Anterior cingulate cortex (tissue), 58 donors: ENCODE measurements around the gene TTC38.
"Not testable (repeated sequence)": the region's sequence is repeated elsewhere in the genome, so short reads cannot be mapped to it uniquely, and the experiment has no call there.

Source experiments
- DNase-seq, 58 donors: peaks; one replicate each; lab custom pipeline; 2025; lab: John Stamatoyannopoulos, UW

The TTC38 gene

GRCh38 chr22:46292732-46293131, 24.9 kb downstream of the TTC38 start:
- DNase-seq = no peak

DNA sequence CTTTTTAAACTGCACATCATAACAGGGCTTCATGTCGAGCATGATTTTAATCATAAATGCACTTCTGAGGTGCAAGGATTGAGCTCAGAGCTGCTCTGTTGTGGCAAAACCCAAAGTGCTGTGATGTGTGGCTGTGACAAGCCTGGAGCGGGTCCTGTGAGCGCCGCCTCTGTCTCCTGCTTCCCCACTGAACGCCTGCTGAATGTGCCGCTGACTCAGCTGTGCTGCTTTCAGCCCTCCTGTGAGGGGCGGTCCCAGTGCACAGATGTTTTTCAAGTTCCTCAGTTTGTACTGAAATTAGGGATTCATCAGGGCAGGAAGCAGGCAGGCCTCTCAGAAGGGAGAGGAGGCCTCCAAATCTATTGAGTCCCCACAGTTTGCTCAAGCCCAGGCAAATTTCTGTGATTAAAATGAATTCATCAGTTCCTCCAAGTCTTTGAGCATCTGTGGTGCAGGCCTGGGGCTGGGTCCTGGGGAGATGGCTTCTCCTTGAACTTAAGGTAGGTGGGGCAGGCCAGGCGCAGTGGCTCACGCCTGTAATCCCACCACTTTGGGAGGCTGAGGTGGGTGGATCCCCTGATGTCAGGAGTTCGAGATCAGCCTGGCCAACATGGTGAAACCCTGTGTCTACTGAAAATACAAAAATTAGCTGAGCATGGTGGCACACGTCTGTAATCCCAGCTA, 25.9 kb downstream of the TTC38 start:
- DNase-seq = peak in 46 of 58 donors; percentile 7 to 76 (median 44)

DNA sequence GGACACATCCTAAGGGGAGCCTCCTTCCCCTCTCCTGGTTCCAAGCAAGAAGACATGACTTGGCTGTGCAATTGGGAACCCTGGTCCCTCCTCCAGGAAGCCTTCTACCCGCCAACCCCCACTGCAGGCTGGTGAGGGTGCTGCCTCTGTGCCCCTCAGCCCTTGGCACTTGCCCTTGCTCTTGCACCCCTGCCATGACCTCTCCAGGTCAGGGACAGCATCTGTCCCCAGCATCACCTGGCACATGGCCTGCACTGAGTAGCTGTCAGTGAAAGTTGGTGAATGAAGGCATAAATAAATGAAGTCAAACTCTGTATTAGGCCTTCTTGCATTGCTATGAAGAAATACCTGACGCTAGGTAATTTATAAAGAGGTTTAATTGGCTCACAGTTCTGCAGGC, 27.0 kb downstream of the TTC38 start:
- DNase-seq = no peak

DNA sequence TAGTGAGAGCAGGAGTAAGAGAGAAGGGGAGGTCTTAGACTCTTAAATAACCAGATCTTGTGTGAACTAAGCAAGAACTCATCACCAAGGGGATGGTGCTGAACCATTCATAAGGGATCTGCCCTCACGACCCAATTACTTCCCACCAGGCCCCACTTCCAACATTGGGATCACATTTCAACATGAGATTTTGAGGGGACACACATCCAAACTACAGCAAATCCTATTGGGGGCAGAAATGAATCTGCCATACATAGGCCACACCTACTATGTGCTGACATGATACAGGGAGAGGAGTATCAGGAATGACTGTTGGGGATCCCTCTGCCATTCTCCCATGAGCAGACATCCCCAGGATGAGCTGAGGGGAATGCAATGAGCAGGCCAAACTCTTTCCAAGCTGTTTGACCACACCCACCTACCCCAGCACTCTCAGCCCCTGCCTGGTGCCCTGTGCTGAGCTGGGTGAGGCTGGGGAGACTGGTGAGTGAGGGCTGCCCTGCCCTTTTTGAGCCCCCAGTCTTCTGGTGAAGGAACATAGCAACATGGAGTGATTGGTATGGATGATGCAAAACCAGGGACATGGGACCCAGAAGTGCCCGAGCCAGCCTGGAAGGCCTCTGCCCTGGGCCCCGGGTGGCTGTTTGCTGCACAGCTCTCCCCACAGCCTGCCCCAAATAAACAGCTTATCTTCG, 27.6 kb downstream of the TTC38 start:
- DNase-seq = no peak

DNA sequence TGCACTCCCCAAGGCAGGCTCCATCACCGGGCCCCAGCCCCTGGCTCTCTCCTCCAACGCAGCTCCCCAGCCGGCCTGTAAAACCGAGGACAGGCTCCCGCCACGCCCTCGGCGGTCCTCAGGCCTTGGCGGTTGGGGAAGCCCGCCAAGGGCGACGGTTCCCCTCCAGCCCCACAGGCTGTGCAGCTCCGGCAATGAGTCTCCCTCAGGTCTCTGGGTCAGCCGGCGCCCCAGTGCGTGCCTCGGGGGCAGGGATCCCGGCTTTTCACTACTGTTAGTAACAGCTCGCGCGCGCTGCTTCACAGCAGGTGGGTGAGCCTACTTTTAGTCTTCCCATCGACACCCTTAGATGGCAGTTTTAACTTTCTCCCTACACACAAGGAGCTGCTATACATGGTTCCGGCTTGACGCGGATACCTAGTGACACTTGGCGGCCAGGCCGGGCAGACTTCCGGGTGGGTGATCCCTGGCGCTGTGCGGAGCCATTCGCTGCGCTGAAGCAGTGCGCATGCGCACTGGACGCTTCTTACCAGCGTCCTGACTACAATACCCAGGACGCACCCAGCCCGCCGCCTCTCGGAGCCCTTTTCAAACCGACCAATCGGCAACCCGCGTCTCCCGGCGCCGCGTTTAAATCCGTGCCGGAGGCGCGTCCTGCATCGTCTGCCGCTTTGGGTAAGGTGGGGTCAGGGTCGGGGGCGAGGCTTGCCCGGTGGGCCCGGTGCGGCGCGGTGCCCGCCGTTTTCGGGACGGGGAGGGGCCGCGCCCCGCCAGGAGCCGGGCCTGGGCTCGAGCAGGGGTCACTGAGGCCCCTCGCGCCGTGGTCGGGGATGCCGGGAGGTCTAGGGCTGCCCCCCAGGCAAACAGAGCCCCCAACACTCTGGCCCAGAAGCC, 28.7 kb downstream of the TTC38 start, which contains the start of gene GTSE1:
Gene GTSE1, plus strand, starts transcription at position 614 of the 894 bp plus-strand sequence. CDS start 531 bp downstream, outside the sequence.
- DNase-seq = peak; percentile 42 to 99 (median 95)

DNA sequence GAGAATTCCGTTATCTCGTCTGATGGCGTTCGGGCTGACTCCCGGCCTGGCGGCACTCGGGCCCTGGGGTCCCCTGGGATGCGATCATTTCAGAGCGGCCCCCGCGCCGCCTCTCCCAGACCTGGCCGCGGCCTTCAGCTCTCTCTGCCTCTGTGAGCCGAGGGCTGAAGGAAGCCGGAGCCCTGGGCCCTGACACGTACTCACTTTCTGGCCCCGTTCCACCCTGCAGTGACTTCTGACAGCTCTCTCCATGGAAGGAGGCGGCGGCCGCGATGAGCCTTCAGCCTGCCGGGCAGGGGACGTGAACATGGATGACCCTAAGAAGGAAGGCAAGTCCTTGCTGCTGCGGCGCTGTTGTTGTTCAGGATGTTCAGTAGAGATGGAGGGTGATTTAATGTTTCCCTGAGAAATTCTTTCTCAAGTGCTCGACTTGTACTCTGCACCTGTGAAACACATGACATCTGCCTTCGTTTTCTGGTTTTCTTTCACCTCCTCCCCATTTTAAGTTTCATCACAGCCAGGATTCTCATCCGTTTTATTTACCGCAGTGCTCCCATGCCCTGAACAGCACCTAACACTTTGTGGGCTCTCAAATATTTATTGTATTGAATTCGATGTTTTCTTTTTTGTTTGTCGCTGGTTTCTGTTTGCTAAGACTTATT, 29.5 kb downstream of the TTC38 start:
- peak in 1 of 58 donors; percentile 41 for DNase-seq

DNA sequence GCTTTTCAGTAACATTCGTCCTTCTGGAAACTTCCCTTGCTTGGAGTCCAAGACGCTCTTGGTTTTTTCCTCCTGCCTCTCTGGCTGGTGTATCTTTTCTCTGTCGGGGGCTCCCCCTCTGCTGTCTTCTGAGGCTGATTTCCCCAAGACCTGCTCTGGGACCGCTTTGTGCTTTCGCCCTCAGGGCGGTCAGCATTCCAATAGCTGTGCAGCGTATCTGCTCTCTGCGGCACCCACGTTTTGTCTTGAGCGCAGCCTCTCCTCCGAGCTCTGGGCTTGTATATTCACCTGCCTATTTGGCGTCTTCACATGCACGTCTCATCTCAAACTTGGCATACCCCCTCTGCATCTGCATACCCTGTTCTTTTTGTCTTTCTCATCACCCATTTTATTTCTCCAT, 31.3 kb downstream of the TTC38 start:
- DNase-seq = no peak

- no peak for DNase-seq
Observed at GRCh38 chr22:46300491-46300890, 32.7 kb downstream of the TTC38 start.

- DNase-seq = no peak
Observed at GRCh38 chr22:46303347-46303965, 35.6 kb downstream of the TTC38 start.

- DNase-seq = no peak
Observed at GRCh38 chr22:46308283-46308988, 40.6 kb downstream of the TTC38 start.

DNA sequence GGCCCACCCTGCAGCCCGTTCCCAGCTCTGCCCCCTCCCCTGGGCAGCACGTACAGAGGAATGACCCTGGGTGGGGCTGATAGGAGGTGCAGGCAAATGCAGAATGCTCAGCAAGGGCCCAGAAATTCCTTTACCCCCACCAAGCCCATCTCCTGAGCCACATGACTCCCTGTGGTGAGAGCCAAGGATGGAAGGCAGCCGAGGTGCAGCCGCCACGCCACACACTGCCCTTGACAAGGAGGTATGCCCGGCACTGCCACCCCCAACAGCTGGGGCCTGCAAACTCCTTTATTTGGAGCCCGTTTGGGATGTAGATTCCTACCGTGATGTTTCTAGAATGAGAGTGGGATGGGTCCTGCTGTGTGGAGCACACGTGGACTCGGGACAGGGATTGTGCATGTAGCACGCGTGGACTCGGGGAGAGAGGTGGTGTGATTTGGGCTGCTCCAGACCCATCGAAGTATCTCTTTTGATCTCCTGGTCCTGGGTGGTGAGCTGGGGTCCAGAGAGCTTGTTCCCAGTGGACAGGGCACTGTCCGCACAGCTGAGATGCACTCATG, 41.8 kb downstream of the TTC38 start:
- DNase-seq = no peak

- DNase-seq = no peak
Observed at GRCh38 chr22:46312056-46312455, 44.2 kb downstream of the TTC38 start.

DNA sequence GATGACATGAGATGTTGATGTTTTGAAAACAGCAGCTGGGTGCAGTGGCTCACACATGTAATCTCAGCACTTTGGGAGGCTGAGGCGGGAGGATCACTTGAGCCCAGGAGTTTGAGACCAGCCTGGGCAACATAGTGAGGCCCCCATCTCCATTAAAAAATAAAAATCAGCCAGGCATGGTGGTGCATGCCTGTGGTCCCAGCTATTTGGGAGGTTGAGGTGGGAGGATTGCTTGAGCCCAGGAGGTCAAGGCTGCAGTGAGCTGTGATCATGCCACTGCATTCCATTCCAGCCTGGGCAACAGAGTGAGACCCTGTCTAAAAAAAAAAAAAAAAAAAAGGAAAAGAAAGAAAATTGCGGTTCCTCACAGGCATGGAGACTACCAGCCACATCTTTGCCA, 45.0 kb downstream of the TTC38 start:
- DNase-seq = not testable (repeated sequence)

GRCh38 chr22:46315976-46316375, 48.2 kb downstream of the TTC38 start:
- DNase-seq = no peak

DNA sequence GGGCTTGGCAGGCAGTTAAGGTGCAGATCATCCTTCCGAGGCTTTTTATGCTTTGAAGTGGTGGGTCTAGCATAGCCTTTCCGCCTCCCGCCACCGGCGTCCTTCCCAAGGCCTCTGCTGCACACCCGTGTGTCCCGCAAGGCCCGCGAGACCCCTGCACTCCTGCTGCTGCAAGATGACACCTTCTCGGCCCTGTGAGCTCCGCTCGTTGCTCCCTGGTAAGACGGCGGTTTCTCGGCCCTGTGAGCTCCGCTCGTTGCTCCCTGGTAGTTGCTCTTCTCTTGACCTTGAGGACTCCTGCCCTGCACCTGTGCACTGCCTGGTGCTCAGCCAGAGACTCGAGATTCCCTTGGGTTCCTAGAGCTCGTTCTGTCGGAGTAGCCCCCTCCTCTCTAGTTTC, 49.8 kb downstream of the TTC38 start:
- DNase-seq = no peak

DNA sequence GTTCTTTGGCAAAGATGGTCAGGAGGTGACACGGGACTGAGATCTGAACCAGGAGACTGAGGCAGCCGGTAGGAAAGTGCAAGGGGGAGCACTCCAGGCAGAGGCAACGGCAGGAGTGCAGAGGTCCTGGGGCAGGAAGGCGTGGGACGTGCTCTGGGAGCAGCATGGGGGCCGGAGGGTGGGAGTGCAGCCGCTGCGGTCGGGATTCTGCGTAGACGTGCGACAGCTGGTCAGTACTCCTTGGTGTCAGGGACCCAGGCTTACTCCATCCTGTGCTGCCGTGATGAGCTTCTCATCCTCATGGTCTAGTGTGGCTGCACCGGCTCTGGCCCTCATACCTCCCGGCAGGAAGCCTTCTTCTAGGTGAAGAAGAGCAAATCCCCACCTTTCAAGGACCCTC, 50.8 kb downstream of the TTC38 start:
- DNase-seq = no peak

DNA sequence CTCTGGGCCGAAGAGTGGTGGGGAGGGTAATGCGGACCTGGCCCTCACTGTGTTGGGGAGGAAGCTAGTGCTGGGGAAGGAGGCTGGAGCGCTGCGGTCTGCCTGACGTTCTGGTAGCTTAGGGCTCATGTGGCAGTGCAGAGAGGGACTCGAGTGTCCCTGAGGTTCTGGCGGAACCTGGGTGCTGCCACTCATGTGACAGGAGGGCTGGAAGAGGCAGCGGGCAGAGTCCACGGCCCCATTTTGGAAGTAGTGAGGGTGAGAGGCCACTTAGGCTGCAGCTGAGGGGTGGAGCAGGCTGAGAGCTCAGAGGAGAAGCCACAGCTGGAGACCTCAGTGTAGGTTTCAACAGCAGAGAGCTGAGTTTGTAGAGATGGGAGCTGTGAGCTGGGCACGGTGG, 51.5 kb downstream of the TTC38 start:
- no peak for DNase-seq

DNA sequence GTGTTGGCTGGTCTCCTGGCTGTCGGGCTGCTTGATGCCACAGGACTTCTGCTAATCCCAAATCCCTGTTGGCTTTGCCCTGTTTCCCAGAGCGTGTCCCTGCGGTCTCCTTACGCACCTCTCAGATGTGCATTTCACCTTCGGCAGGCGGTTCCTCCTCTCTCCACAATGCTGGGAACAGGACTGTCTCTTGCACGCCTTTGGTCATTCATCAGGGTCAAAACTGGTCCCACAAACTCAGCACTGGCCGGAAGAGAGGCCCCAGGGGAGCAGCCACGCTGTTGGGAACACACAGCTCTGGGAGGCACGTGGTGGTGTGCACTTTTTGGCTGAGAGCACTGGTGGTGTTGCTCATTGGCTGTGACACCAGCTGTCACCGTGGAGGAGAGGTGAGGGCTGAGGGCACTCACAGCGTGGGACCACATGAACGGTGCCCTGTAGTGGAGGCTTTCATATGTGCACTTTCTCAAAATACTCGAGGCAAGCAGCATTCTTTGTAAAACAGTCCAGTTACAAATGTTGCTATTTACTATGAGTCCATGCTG, 52.4 kb downstream of the TTC38 start:
- no peak for DNase-seq
